Endodermal cell (in vitro differentiated cells): ENCODE measurements around the gene TOPAZ1. TPM values are rescaled to one million over a fixed set of nuclear protein-coding genes. Genes with fewer than 3 reads are reported as not detected.
A peak's percentile ranks its signal among the peaks of the same experiment; 100 is the strongest.

Experiments
- DNase-seq: peaks from one replicate; pipeline ENCODE4 v3.0.0-alpha.2; 2017
- H3K27ac ChIP-seq: 2 replicates; pipeline ENCODE4 v1.5.1; 2013; ENCODE audit warnings: mild to moderate bottlenecking, low read depth, low read length, moderate library complexity
- H3K27me3 ChIP-seq: 2 replicates; pipeline ENCODE4 v1.6.1; 2013; ENCODE audit warnings: mild to moderate bottlenecking, low read length, moderate library complexity; ENCODE audit not compliant: insufficient read depth, control insufficient read depth, poor library complexity, severe bottlenecking
- H3K36me3 ChIP-seq: 2 replicates; pipeline ENCODE4 v1.7.0; 2013; ENCODE audit warnings: mild to moderate bottlenecking, low read length, moderate library complexity; ENCODE audit not compliant: control insufficient read depth, insufficient read depth
- H3K4me1 ChIP-seq: one replicate; pipeline ENCODE4 v1.7.0; 2013; ENCODE audit warnings: low read length; ENCODE audit not compliant: control insufficient read depth, insufficient read depth
- H3K4me3 ChIP-seq: 2 replicates; pipeline ENCODE4 v1.5.1; 2013; ENCODE audit warnings: mild to moderate bottlenecking, low read length, moderate library complexity
- H3K9ac ChIP-seq: 2 replicates; pipeline ENCODE4 v1.6.1; 2013; ENCODE audit warnings: mild to moderate bottlenecking, low read length, moderate library complexity; ENCODE audit not compliant: poor library complexity, severe bottlenecking; ENCODE audit errors: extremely low read depth
- H3K9me3 ChIP-seq: 2 replicates; pipeline ENCODE4 v1.6.1; 2013; ENCODE audit warnings: mild to moderate bottlenecking, low read length, moderate library complexity; ENCODE audit not compliant: control insufficient read depth
- H3K27ac Mint-ChIP-seq: 2 replicates; pipeline ENCODE4 v1.8.0; 2020; ENCODE audit warnings: mixed read lengths
- H3K27me3 Mint-ChIP-seq: 2 replicates; pipeline ENCODE4 v1.8.0; 2021; ENCODE audit warnings: mild to moderate bottlenecking, mixed read lengths; ENCODE audit not compliant: insufficient read depth
- H3K36me3 Mint-ChIP-seq: 2 replicates; pipeline ENCODE4 v1.8.0; 2020; ENCODE audit warnings: low read depth, mixed read lengths
- H3K4me1 Mint-ChIP-seq: 2 replicates; pipeline ENCODE4 v1.8.0; 2020; ENCODE audit warnings: mixed read lengths
- H3K4me3 Mint-ChIP-seq: 2 replicates; pipeline ENCODE4 v1.8.0; 2020; ENCODE audit warnings: mild to moderate bottlenecking, moderate library complexity, mixed read lengths
- H3K9me3 Mint-ChIP-seq: 2 replicates; pipeline ENCODE4 v1.8.0; 2020; ENCODE audit warnings: mild to moderate bottlenecking, mixed read lengths
- WGBS, 2 experiments: methylation state at CpG; one replicate each; pipeline versions ENCODE4 v1.1.5 to v1.1.7; 2013; ENCODE audit warnings: missing lambda C conversion rate in 2 of 2, mixed read lengths in 1 of 2; ENCODE audit not compliant: insufficient coverage in 1 of 2, insufficient read length in 1 of 2; 5-methylcytosine and 5-hydroxymethylcytosine counted together
- total RNA-seq, 2 donors: library from RNA; stranded (reverse); fragmentation: NEBNext Ultra II Directional in 1 of 2; extraction: Animal tissue kit (Norgen Biotek cat#: 25700) in 1 of 2; gene quantifications; 2 replicates in 1 of 2; 3 replicates in 1 of 2; pipeline ENCODE4 v1.2.1, GENCODE V29; 2021
- TF ChIP-seq, protein P1 (sequence below): fragments of 200-600 bp; sonication (generic); conservative IDR thresholded peaks from 2 replicates; pipeline ENCODE4 v1.5.0; 2021; ENCODE audit warnings: antibody characterized with exemption, mild to moderate bottlenecking

TOPAZ1 gene
- total RNA-seq, 2 donors from 2014 or later, result not detected

DNA sequence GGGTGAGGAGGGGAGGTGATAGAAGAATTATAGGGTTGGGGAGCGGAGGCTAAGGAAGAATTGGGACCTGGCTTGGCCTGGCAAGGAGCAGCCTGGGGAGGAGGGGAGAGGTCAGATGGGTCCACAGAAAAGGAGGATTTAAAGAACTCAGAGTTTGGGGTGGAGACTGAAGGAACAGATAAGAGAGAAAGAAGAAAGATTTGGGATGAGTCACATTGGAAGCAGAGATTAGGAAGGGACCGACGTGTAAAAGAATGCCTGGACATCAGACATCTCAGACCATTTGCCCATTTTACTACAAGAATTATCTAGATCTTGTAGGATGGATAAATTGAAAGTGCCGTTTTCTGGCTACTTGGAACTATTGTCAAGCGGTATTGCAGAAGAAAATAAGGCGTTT, 107.3 kb downstream of the TOPAZ1 start:
- Histone ChIP-seq H3K4me3 (no peak overlapping the region), H3K9ac (no peak overlapping the region), H3K9me3 (peaks cover 8% of the 10 kb centered on the region), H3K36me3 (no peaks in the 10 kb centered on the region), H3K27ac (no peak overlapping the region), H3K27me3 (no peaks in the 10 kb centered on the region), H3K4me1 (no peaks in the 10 kb centered on the region)
- H3K9me3 Mint-ChIP-seq, result peaks cover 8% of the 10 kb centered on the region
- H3K36me3 Mint-ChIP-seq, result peaks cover 9% of the 10 kb centered on the region
- peaks cover 15% of the 10 kb centered on the region for H3K4me1 Mint-ChIP-seq
- TF ChIP-seq, protein P1, sequence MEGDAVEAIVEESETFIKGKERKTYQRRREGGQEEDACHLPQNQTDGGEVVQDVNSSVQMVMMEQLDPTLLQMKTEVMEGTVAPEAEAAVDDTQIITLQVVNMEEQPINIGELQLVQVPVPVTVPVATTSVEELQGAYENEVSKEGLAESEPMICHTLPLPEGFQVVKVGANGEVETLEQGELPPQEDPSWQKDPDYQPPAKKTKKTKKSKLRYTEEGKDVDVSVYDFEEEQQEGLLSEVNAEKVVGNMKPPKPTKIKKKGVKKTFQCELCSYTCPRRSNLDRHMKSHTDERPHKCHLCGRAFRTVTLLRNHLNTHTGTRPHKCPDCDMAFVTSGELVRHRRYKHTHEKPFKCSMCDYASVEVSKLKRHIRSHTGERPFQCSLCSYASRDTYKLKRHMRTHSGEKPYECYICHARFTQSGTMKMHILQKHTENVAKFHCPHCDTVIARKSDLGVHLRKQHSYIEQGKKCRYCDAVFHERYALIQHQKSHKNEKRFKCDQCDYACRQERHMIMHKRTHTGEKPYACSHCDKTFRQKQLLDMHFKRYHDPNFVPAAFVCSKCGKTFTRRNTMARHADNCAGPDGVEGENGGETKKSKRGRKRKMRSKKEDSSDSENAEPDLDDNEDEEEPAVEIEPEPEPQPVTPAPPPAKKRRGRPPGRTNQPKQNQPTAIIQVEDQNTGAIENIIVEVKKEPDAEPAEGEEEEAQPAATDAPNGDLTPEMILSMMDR, result no peak
- no peak overlapping the region for H3K4me3 Mint-ChIP-seq
- H3K27me3 Mint-ChIP-seq, result no peaks in the 10 kb centered on the region
- no peak for DNase-seq
- 92 to 93% methylated on average over 3 to 6 of the region's 6 CpGs for WGBS, 2 experiments
- peak overlapping the region; percentile 8 for H3K27ac Mint-ChIP-seq

DNA sequence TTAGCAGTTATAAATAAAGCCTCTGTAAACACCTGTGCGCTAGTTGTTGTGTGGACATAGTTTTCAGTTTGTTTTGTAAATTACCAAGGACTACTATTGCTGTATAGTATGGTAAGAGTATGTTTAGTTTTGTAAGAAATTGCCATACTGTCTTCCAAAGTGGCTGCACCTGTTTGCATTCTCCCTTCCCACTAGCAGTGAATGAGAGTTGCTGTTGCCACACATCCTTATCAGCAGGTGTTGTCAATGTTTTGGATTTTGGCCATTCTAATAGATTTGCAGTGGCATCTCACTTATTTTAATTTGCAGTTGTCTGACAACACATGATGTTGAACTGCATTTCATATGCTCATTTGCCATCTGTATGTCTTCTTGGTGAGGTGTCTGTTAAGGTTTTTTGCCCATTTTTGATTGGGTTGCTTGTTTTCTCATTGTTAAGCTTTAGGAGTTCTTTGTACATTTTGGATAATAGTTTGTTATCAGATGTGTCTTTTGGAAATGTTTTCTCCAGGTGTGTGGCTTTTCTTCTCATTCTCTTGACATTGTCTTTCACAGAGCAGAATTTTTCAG, 111.8 kb downstream of the TOPAZ1 start:
- H3K4me1 ChIP-seq, result no peaks in the 10 kb centered on the region
- no peak overlapping the region for H3K4me3 ChIP-seq
- no peak for DNase-seq
- TF ChIP-seq, protein P1, result no peak
- Mint-ChIP-seq H3K9me3 (peaks cover 1% of the 10 kb centered on the region), H3K36me3 (peaks cover 15% of the 10 kb centered on the region), H3K4me3 (no peak overlapping the region), H3K4me1 (peaks cover 17% of the 10 kb centered on the region), H3K27ac (no peak overlapping the region), H3K27me3 (no peaks in the 10 kb centered on the region)
- no peaks in the 10 kb centered on the region for H3K27me3 ChIP-seq
- peaks cover 5% of the 10 kb centered on the region for H3K9me3 ChIP-seq
- H3K27ac ChIP-seq, result no peak overlapping the region
- WGBS, 2 experiments, result 89 to 100% methylated on average over 1 of the region's 1 CpG
- H3K36me3 ChIP-seq, result no peaks in the 10 kb centered on the region
- H3K9ac ChIP-seq, result no peak overlapping the region

DNA sequence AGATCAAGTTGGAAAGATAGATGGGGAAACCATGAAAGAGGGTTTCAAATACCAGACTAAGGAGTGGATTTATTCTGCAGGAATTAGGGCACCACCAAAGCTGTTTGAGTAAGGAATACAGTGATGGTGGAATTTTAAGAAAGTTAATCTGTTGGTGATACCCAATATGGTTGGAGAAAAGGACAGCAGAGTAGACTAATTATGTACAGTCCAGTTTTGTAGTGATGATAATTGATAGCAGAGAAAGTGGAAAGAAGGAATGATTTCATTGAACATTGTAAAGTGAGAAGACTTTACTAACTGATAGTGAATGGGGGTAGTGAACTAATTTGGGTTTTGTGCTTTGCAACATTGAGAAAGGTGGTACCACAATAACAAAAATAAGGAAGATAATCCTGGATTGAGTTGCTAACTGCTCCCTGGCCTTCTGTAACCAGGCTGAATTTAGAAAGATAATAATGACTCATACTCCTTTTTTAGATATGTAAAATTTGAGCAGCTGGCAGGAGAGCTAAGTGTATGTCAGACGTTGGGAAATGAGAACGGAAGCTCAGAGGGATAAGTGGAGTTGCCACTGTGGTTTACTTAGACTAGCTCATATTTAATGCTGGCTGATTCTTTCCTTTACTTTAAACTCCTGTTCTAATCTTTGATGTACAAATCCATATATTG, 113.8 kb downstream of the TOPAZ1 start:
- TF ChIP-seq, protein P1, result no peak
- peaks cover 5% of the 10 kb centered on the region for H3K9me3 ChIP-seq
- Mint-ChIP-seq H3K9me3 (peaks cover 1% of the 10 kb centered on the region), H3K27me3 (no peaks in the 10 kb centered on the region), H3K4me3 (no peak overlapping the region), H3K36me3 (peaks cover 11% of the 10 kb centered on the region), H3K4me1 (peaks cover 15% of the 10 kb centered on the region), H3K27ac (no peak overlapping the region)
- H3K36me3 ChIP-seq, result no peaks in the 10 kb centered on the region
- H3K27me3 ChIP-seq, result no peaks in the 10 kb centered on the region
- WGBS, 2 experiments, result 81% methylated on average over 2 of the region's 2 CpGs; no CpG with 5 or more reads in 1 of the 2 experiments
- no peaks in the 10 kb centered on the region for H3K4me1 ChIP-seq
- no peak overlapping the region for H3K9ac ChIP-seq
- H3K4me3 ChIP-seq, result no peak overlapping the region
- no peak overlapping the region for H3K27ac ChIP-seq
- no peak for DNase-seq
